Astrocyte (in vitro differentiated cells and primary cell): ENCODE results near the gene CLOCK.

Experiments
- EZH2 ChIP-seq: IDR thresholded peaks from 2 replicates; pipeline ENCODE4 v1.6.1; 2012; ENCODE audit warnings: mild to moderate bottlenecking, low read length, inconsistent platforms; ENCODE audit not compliant: insufficient read depth
- TF ChIP-seq, protein P1 (sequence below): IDR thresholded peaks from 2 replicates; pipeline ENCODE4 v1.5.1; 2011; ENCODE audit warnings: low read depth, mild to moderate bottlenecking, inconsistent platforms, low read length, moderate library complexity; ENCODE audit not compliant: insufficient read depth

DNA sequence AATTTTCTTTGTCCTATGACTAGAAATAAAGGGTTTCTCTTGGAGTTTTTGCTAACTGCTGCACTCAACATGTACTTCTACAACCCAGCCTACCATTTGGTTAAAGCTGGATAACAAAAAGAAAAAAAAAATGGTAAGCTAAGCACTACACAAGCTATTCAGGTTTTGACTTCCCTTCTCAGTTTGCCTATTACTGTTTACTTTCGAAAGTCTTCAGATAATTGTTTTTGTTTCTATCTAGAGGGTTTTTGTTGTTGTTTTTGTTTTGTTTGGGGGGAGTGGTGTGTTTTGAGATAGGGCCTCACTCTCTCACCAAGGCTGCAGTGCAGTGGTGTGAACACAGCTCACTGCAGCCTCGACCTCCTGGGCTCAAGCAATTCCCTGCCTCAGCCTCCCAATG is 46.6 kb downstream of the CLOCK start:
- TF ChIP-seq, protein P1, sequence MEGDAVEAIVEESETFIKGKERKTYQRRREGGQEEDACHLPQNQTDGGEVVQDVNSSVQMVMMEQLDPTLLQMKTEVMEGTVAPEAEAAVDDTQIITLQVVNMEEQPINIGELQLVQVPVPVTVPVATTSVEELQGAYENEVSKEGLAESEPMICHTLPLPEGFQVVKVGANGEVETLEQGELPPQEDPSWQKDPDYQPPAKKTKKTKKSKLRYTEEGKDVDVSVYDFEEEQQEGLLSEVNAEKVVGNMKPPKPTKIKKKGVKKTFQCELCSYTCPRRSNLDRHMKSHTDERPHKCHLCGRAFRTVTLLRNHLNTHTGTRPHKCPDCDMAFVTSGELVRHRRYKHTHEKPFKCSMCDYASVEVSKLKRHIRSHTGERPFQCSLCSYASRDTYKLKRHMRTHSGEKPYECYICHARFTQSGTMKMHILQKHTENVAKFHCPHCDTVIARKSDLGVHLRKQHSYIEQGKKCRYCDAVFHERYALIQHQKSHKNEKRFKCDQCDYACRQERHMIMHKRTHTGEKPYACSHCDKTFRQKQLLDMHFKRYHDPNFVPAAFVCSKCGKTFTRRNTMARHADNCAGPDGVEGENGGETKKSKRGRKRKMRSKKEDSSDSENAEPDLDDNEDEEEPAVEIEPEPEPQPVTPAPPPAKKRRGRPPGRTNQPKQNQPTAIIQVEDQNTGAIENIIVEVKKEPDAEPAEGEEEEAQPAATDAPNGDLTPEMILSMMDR: no peak
- no peak for TF ChIP-seq EZH2
